ENCODE data around the gene LETM1. TPM values are rescaled to one million over a fixed set of nuclear protein-coding genes. Genes with fewer than 3 reads are reported as not detected.

Gene LETM1
- total RNA-seq, 1 donor from 2014 or later: 64.1 TPM

DNA sequence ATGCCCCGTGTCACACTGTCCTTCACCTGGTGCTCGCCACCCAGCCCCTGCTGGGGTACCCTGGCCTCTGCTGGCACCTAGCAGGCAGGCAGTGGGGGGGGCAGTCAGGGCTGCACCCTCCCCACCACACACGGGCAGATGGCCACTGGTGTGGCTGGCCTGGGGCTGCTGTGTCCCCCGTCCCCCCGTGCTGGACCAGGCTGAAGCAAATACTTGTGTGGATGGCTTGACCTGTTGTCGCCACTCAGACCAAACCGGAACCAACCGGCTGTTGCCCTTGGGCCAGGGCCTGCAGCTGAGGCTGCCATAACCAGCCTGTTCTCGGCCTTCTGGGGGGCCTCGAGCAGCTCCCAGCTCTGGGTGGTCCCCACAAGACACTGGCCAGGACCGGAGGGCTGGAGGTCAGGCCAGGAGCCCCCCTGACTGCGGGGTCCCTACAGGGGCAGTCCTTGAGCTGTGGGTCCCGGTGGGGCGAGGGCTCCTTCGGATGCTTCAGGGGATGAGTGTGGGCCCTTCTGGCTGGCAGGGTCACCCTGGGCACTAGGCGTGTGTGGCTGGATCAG is 58.6 kb downstream of the LETM1 start:
- intact Hi-C loops (cut with micrococcal nuclease): loop anchor here (10.0 kb wide), 1 partner anchor 1277 kb away; the partner anchor contains the start of genes HTT and HTT-AS

DNA sequence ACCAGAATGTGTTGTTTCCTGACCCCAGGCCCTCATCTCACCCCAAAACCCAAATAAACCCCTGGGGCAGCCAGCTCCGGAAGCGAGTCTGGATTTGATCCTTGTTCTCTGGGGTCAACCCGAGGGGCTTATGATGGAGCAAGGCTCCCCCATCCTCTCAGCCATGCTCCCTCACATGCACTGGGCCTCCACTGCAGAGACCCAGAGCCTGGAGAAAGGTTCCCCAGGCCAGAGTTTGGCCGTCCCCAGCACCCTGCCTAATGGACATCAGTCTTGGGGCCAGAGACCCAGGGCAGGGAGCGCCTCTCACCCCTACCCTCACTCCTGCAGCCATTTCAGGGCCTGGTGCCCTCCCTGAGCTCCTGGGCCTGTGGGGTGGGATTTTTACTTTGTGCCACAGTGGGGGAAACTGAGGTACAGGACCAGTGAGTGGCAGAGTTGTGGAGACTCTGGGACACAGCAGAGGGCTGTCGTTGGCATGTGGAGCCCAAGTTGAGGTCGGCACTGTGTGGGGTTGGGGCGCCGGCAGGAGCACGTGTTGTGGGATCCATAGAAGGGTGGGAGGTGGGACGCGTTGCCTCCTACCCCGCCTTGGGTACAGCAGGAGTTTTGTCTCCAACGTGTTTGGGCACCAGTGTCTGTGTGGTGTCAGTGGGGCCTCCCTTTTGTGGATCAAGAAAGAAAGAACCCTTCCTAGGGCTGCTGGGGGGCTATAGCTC is 59.3 kb downstream of the LETM1 start:
- intact Hi-C loops (cut with micrococcal nuclease): loop anchor here (10.0 kb wide), 1 partner anchor 1278 kb away; the partner anchor contains the start of genes HTT and HTT-AS

DNA sequence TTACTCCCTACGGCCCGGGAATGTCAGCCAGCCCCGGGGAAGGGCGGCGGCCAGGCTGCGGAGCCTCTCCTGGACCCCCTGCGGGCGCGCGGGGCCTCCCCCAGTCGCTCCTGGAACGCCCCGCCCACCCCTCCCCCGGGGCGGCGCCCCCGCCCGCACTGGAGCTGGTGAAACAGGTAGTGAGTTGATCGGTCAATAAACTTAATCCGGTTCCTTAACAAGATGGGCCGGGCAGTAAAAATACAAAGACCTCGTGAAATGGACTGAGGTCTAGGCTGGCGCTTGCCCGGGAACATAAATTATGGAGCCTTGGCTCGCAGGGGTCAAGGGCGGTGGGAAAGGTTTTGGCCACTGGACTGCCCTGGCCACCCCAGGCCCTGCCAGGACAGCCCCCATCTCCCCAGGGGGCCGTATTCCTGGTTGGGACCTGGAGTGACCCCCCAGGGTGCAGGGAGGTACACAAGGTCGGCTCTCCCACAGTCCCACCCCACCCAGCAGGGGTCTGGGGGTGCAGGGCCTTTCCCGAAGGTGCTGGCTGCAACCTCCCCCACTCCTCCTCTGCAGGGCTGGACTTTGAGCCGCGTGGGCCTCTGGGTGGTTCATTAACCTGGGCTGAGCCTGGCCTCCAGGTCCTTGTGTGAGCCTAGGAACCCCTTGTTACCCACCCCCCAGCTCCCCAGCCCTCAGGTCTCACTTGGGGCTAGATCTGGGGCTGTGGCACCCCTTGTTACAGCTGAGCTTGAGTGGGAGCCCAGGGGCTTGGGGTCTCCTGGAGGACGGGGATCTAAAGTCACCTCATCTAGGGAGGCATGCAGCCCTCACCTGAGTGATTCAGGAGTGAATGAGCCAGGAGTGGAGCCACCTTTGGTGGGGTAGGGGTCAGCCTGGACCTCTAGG is 60.4 kb downstream of the LETM1 start:
- intact Hi-C loops (cut with micrococcal nuclease): loop anchor here (10.0 kb wide), 1 partner anchor 1279 kb away; the partner anchor contains the start of genes HTT and HTT-AS

DNA sequence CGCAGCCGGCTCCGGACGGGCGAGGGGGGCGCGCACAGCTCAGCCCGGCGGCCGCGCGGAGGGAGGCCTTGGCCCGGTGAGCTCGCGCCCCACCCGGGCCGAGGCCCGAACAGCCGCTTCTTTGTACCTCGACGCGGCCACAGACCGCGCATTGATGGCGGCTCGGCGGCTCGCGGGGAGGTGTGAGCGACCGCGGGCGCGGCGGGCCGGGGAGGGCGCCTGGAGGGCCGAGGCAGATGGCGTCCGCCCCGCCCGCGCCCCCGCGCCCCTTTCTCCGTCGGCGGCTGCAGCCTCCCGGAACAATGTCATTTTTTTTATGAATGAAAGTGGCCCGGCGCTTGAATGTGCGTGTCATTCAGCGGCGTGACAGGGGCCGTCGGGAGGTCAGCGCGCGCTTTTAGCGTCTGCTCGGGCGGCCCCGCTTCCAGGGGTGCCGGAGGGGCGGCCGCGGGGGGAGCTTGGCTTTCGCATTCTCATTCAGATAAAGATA is 61.1 kb downstream of the LETM1 start:
- intact Hi-C loops (cut with micrococcal nuclease): loop anchor here (10.0 kb wide), 1 partner anchor 1280 kb away; the partner anchor contains the start of genes HTT and HTT-AS

DNA sequence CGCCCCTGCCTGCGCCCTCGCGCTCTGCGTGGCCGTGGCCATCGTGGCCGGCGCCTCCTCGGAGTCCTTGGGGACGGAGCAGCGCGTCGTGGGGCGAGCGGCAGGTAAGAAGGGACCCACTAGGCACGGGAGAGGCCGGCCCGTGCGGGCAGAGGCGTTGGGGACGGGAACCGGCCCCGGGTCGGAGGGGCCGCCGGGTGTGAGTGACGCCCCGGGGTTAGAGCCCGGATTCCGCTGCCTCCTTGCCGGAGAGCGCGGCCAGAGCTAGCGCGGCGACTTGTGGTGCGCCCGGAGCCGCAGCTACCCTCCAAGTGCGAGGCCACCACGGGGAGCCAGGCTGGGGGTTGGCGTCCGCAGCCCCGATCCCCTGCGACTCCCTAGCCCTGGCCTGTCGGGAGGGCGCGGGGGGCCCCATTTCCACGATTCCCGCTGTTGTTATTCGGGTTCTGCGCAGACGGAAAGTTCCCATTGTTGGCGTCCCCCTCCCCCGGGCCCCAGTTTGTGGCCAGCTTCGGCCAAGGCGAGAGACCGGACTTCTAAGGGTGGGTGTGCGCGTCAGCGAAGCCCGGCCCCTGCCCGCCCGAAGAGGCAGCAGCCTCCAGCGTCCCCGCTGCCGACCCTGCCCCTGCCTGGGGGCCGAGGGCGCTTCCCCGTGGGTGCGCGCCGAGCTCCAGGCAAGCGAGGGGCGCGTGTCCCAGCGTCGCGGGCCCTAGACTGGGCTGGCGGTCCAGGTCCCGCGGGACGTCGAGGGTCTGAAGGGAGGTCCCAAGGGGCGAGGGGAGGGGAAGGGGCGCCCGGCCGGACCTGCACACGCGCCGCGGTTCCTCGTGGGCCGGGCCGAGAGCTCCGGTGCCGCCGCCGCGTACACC is 61.8 kb downstream of the LETM1 start:
- intact Hi-C loops (cut with micrococcal nuclease): loop anchor here (10.0 kb wide), 1 partner anchor 1281 kb away; the partner anchor contains the start of genes HTT and HTT-AS

DNA sequence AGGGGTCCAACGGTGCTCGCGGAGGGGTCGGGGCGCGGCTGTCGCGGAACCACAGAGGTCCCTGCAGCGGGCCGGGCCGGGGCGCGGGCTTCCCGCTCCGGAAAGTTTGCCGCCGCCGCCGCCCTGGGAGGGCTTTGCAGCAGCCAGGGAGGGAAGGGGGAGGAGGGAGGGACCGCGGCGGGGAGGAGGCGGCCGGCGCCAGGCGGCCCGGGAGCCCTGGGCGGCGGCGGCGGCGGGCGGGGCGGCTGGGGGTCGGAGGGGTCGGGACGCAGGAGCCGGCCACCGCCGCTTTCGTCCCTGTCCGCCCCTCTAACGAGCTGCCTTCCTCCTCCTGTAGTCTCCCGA is 62.5 kb downstream of the LETM1 start:
- intact Hi-C loops (cut with micrococcal nuclease): loop anchor here (10.0 kb wide), 1 partner anchor 1281 kb away; the partner anchor contains the start of genes HTT and HTT-AS

DNA sequence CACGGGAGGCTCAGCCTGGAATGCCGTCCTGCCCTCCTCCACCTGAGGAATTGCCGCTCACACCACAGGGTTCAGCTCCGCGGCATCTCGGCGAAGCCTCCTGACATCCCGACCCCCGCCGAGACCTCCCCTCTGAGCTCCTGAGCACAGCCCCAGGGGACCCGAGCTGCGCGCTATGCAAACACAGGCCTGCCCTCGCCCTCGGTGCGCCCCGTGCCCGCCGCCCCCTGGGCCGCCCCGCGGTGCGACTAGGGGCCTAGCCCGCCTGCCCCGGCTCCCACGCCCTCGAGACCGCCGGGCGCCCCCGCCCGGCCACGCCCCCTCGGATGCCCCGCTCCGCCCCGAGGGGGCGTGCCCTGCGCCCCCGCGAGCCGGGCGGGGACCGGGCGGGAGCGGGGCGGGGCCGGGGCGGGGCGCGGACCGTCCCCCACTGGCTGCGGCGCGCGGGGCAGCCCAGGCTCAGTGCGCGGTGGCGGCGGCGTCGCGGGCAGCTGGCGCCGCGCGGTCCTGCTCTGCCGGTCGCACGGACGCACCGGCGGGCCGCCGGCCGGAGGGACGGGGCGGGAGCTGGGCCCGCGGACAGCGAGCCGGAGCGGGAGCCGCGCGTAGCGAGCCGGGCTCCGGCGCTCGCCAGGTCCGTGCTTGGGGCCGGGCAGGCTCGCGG is 63.0 kb downstream of the LETM1 start, which contains the start of gene FGFR3:
Gene FGFR3 (plus strand): TSS at position 462 of the 664 bp plus-strand sequence. CDS start 642 bp downstream, outside the sequence.
- intact Hi-C loops (cut with micrococcal nuclease): loop anchor here (10.0 kb wide), 1 partner anchor 1282 kb away; the partner anchor contains the start of genes HTT and HTT-AS

DNA sequence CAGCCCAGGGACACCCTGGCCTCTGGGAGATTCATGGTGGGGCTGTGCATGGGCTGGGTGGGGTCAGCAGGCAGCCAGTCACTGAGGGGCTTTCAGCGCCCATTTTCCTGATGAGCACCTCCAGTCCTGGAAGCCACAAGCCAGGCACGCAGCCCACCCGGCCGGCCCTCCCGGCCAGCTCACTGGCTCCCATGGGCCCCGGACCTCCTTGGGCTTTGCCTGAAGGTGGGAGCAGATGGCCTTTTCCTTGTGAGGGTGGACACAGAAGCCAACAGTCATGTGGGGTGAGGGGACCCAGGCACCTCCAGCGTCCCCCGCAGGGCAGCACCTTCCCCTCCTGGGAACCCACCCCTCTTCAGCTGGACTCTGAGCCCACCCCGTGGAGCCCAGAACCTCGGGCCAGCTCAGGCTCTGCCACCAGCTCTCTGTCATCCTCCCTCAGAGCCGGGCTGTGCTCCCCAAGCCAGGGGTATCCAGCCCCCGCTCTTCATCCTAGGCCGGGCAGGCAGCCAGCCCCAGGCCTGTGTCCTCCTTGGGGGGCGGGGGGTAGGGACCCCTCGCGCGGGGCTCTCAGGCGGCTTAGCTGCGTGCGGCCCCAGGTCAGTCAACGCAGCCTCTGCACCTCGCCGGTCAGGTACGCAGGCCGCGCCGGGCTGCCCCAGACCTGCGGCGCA is 63.7 kb downstream of the LETM1 start:
- intact Hi-C loops (cut with micrococcal nuclease): loop anchor here (10.0 kb wide), 1 partner anchor 1283 kb away; the partner anchor contains the start of genes HTT and HTT-AS

DNA sequence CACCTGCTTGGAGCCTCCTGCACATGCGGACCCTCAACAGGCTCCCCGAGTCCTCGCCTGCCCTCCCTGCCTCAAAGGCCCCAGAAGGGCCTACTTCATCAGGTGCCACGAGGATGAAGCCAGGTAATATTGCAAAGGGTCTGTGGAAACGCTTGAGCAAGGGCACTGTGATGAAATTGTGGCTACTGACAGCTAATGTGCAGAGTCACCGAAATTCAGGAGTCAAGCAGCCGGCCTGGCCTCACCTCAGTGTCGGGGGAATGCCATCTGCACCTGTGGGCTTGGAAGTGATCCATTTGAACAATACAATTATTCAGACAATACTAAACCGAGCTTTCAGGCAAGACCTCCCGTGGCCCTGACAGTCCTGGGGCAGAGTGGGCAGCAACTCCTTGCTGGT is 66.0 kb downstream of the LETM1 start:
- intact Hi-C loops (cut with micrococcal nuclease): loop anchor here (10.0 kb wide), 1 partner anchor 1285 kb away; the partner anchor contains the start of genes HTT and HTT-AS

DNA sequence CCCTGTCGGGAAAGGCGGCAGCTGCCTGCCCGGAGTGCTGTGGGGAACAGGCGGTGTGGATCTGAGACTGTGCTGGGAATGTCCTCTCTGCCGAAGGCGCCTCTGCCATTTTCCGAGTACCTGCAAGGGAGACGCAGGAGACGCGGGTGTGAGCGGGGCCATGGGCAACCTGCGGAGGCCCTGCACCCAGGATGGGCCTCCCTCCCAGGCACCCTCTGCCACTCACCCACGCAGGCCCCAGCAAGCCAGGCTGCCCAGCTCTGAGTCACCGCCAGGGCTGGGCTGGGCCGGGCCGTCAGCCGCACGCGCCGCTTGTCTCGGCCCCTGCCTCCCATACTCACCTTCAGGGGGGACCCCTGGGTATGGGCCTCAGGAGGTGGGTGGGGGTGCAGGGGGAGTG is 66.4 kb downstream of the LETM1 start:
- intact Hi-C loops (cut with micrococcal nuclease): no loop called here

DNA sequence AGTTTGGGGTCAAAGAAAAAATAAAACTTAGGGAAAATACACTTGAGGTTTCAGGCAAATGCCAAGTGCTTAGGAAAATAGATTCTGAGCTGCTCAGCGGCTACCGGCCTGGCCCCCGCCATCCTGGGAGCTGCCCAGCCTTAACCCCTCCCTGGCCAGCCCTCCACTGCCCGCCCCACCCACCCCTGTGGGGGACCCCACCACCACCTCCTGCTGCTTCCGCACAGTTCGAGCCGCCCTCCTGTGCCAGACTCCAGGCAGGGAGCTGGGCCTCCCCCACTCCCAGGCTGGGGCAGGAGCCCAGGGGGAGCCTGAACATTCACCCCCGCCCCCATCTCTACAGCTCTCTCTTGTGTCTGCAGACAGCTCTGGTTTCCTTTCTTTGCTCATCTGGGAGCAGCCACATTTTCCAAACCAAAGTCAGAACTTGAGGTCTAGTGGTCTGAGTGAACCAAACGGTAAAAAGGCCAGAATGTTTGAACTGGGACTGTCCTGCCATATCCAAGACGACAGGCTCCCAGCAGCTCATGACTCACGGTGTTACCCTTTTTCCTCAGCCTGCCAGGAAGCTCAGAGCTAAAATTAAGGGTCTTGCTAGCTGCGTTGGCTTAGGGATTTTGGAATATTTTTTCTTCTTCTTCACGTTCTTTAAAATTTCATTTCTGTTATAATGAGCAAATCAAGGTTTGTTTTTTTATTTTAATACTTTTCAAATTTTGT is 67.5 kb downstream of the LETM1 start:
- intact Hi-C loops (cut with micrococcal nuclease): no loop called here

DNA sequence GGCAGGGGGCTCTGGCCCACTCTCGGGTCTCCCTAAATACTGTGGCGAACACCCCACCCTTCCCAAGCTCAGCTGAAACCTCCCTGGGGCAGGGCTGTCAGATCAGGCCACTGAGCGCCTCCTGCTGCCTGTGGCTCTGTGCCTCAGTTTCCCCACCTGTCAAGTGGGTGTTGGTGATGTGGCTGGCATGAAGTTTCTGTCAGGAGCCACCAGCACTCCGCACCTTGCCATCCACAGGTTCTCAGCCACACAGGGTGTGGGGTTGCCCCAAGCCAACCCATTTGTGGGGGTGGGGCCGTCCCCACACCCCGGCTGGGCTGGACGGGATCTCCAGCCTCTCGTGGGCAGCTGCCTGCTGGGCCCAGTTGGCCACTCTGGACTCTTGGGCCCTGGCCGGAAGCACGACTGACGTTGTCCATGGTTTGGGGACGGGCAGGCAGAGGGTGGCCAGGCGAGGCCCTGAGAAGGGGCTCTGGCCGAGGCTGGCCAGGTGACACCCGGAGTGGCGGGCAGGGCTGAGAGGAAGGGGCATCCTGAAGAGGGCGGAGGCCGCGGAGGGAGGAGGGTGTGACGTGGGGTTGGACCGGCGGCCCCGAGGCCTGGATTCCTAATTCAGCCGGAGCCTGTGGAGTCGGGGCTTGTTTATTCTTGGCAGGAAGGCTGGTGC is 68.4 kb downstream of the LETM1 start:
- intact Hi-C loops (cut with micrococcal nuclease): no loop called here

DNA sequence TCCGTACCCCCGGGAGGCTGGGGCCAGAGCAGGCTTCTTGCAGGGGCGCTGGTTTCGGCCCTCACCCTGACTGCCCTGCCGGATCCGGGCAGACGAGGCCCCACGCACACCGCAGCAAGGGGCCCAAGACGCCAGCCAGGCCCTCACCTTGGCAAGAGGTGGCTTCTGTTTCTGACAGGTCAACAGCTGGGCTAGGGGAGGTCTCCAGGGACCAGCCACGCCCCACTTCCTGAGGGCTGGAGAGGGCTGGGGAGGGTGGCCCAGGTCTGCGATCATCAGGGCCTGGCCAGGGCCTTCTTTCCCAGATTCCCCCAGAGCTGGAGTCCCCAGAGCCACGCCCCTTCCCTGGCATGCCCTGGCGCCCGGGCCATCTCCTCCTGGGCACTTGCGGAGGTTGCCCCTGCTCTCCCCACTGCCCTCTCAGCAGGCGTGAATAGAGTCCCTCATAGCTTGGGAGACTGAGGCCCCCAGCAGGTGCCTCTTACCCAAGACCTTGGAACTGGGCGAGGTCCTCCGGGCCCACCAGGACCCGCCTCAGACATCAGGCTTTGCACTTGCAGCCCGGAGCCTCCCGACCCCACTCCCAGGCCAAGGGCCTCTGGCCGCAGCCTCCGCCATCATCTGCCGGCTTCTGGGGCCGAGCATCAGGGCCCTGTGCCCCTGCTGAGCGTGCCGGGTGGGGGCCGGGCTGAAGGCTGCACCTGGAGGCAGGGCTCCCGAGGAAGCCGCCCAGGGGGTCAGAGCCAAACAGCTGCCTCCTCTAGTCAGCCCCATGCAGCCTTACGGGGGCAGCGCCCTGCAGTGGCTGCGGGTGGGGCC is 69.2 kb downstream of the LETM1 start:
- intact Hi-C loops (cut with micrococcal nuclease): no loop called here

DNA sequence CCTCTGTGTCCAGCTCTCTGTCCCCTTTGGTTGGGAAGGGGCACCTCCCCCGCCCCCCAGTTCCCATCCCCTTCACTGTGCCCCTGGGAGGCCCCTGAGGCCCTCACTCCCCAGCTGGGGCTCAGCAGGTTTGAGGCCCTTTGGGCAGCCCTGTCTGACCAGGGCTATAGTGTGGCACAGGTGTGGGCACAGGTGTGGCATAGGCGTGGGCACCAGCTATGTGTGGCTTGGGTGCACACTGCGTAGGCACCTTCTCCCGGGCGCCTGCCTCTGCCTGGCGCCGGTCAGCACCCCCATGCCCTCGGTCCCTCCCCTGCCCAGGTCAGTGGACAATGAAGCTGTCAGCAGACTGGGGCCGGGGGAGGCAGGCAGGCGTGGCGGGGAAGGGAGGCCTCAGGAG is 70.4 kb downstream of the LETM1 start:
- intact Hi-C loops (cut with micrococcal nuclease): no loop called here

DNA sequence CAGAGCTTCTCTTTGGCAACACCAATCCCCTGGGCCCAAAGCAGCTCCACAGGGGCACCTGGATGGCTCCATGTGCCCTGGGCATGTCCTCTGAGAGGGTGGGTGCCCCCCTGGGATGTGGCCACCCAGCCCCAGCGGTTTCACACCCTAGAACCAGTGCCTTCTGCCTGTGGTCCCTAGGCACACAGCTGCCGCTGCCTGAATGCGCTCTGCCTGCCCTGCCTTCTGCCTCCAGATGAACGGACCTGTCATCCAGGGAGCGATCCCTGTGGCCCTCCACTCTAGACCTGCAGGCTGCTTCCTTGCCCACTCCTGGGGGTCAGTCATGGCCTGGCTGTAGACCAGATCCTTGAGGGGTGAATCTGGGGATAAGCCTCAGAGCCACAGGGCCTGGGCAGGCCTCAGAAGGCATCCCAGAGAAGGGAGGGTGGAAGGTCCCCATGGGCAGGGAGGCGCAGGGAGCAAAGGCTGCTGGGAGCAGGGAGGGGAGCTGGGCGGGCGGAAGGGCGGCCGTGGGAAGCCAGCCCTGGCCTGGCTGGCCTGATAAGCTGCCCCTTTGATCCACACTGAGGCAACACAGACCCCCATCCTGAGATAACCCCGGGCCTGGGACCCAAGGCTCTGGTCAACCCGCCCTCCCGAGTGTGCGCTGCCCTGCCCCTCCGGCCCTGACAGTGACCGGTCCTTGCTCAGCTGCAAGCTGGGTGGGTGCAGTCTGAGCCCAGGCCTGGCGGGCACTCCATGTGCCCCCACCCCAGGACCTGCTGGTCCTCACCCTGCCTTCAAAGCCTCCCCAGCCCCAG is 71.0 kb downstream of the LETM1 start:
- intact Hi-C loops (cut with micrococcal nuclease): no loop called here

DNA sequence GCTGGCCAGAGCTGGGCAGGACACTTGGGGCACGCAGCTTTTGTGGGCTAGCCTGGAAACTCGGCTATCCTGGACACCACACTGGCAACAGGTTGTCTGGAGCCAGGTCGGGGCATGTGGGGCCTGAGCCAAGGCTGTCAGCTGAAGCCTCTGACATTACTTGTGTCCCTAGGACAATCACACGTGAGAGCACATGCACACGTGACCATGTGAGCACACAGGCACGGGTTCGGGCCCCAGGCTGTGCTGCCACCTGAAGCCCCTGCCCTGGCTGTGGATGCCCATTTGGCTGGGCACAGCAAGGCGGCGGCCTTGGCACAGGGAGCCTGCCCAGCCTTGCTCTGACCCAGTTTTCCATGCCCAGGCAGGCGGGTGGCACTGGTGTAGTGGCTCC is 71.6 kb downstream of the LETM1 start:
- intact Hi-C loops (cut with micrococcal nuclease): no loop called here
